H1 (cell line): ENCODE measurements around the gene NFIA. TPM values are rescaled to one million over a fixed set of nuclear protein-coding genes. Genes with fewer than 3 reads are reported as not detected.

Experiments
- CTCF ChIA-PET: fragments of 300-600 bp; sonication (Branson Sonifier 250); formaldehyde crosslinking; loops from one replicate; lab custom pipeline; 2021; ENCODE audit not compliant: partially characterized antibody; lab: Charles Lee
- POLR2A ChIA-PET: fragments of 300-600 bp; sonication (Branson Sonifier 250); formaldehyde crosslinking; loops from one replicate; lab custom pipeline; 2021; ENCODE audit warnings: inconsistent platforms; ENCODE audit not compliant: partially characterized antibody; lab: Charles Lee
- DNase-seq, 2 experiments: peaks; one replicate each; pipeline versions ENCODE4 v3.0.0 to v3.0.0-alpha.2; 2010 to 2022; ENCODE audit warnings: low spot score in 2 of 2, low read depth in 1 of 2, mixed read lengths in 1 of 2
- FAIRE-seq: peaks from 2 replicates; lab custom pipeline; 2011; peaks lifted over from hg19 to GRCh38; lab: Jason Lieb, UNC
- H2AFZ ChIP-seq: 2 replicates; pipeline ENCODE4 v1.8.1; 2012; ENCODE audit warnings: low read length, inconsistent platforms
- H2AK5ac ChIP-seq: 2 replicates; pipeline ENCODE4 v1.6.1; 2013; ENCODE audit warnings: low read depth, low read length
- H2BK120ac ChIP-seq: replicated peaks from 2 replicates; pipeline ENCODE3; 2013; ENCODE audit warnings: low read depth, low read length, inconsistent platforms
- H2BK12ac ChIP-seq: 2 replicates; pipeline ENCODE4 v1.6.1; 2013; ENCODE audit warnings: low read depth, low read length
- H2BK15ac ChIP-seq: 2 replicates; pipeline ENCODE4 v1.6.1; 2013; ENCODE audit warnings: low read length
- H2BK20ac ChIP-seq: 2 replicates; pipeline ENCODE4 v1.6.1; 2013; ENCODE audit warnings: low read length
- H2BK5ac ChIP-seq: 2 replicates; pipeline ENCODE4 v1.6.1; 2013; ENCODE audit warnings: low read depth, low read length
- H3K14ac ChIP-seq: 2 replicates; pipeline ENCODE4 v1.6.1; 2013; ENCODE audit warnings: inconsistent platforms; ENCODE audit not compliant: insufficient read length
- H3K18ac ChIP-seq: 2 replicates; pipeline ENCODE4 v1.6.1; 2013; ENCODE audit warnings: low read length; ENCODE audit errors: extremely low read depth
- H3K23ac ChIP-seq: 2 replicates; pipeline ENCODE4 v1.6.1; 2013; ENCODE audit warnings: inconsistent platforms; ENCODE audit not compliant: insufficient read length
- H3K23me2 ChIP-seq: 2 replicates; pipeline ENCODE4 v1.6.1; 2013; ENCODE audit warnings: low read depth, low read length
- H3K27ac ChIP-seq: 2 replicates; pipeline ENCODE4 v1.6.1; 2011; ENCODE audit warnings: low read depth, low read length, inconsistent platforms
- H3K27me3 ChIP-seq, 4 experiments: replicated peaks in 1 of 4; 1 replicate in 1 of 4; 2 replicates in 3 of 4; pipeline versions ENCODE4 v1.6.1 to v1.8.1; 2011 to 2013; ENCODE audit warnings: low read length in 3 of 4, mild to moderate bottlenecking in 3 of 4, inconsistent platforms in 2 of 4, mixed read lengths in 2 of 4, moderate library complexity in 1 of 4; ENCODE audit not compliant: control insufficient read depth in 3 of 4, insufficient read depth in 3 of 4; ENCODE audit errors: extremely low read depth in 1 of 4
- H3K36me3 ChIP-seq, 4 experiments: 2 replicates each; pipeline versions ENCODE4 v1.6.1 to v1.8.1; 2011 to 2013; ENCODE audit warnings: mild to moderate bottlenecking in 4 of 4, low read length in 3 of 4, moderate library complexity in 2 of 4, control low read depth in 1 of 4, inconsistent platforms in 1 of 4; ENCODE audit not compliant: insufficient read depth in 4 of 4, control insufficient read depth in 2 of 4
- H3K4ac ChIP-seq: replicated peaks from 2 replicates; pipeline ENCODE3; 2013; ENCODE audit warnings: low read length, low read depth, mixed read lengths, inconsistent platforms; ENCODE audit not compliant: insufficient read length
- H3K4me1 ChIP-seq, 4 experiments: replicated peaks in 1 of 4; 1 replicate in 1 of 4; 2 replicates in 3 of 4; pipeline versions ENCODE4 v1.6.1 to v1.8.1; 2011 to 2013; ENCODE audit warnings: low read length in 3 of 4, inconsistent platforms in 2 of 4, mixed read lengths in 1 of 4; ENCODE audit not compliant: insufficient read depth in 4 of 4, control insufficient read depth in 3 of 4
- H3K4me2 ChIP-seq, 2 experiments: 2 replicates each; pipeline versions ENCODE4 v1.6.1 to v1.8.1; 2011 to 2013; ENCODE audit warnings: low read depth in 2 of 2, low read length in 2 of 2, control low read depth in 1 of 2, inconsistent platforms in 1 of 2, mild to moderate bottlenecking in 1 of 2; ENCODE audit not compliant: insufficient read depth in 1 of 2
- H3K4me3 ChIP-seq, 4 experiments: fragments of 200-600, 300-600 bp in 1 of 4; sonication (generic), shearing (Covaris generic), sonication (Bioruptor Twin) in 1 of 4; 2 replicates each; pipeline versions ENCODE4 v1.5.1 to v1.8.1; 2011 to 2016; ENCODE audit warnings: low read length in 4 of 4, low read depth in 3 of 4, control low read depth in 2 of 4, inconsistent platforms in 2 of 4, mild to moderate bottlenecking in 2 of 4, mixed read lengths in 1 of 4, moderate library complexity in 1 of 4; ENCODE audit not compliant: insufficient read depth in 2 of 4; ENCODE audit errors: extremely low read depth in 1 of 4
- H3K56ac ChIP-seq: replicated peaks from 2 replicates; pipeline ENCODE3; 2013; ENCODE audit warnings: low read depth, mild to moderate bottlenecking, mixed read lengths, low read length, inconsistent platforms; ENCODE audit not compliant: insufficient read length
- H3K79me1 ChIP-seq: 2 replicates; pipeline ENCODE4 v1.6.1; 2013; ENCODE audit warnings: low read depth, low read length, control low read depth
- H3K79me2 ChIP-seq, 2 experiments: 2 replicates each; pipeline versions ENCODE4 v1.6.1 to v1.8.1; 2012 to 2013; ENCODE audit warnings: low read length in 2 of 2, mild to moderate bottlenecking in 2 of 2, inconsistent platforms in 1 of 2; ENCODE audit not compliant: insufficient read depth in 2 of 2, control insufficient read depth in 1 of 2
- H3K9ac ChIP-seq, 4 experiments: replicated peaks in 1 of 4; 1 replicate in 1 of 4; 2 replicates in 3 of 4; pipeline versions ENCODE4 v1.6.1 to v1.8.1; 2011 to 2013; ENCODE audit warnings: low read depth in 3 of 4, low read length in 3 of 4, control low read depth in 2 of 4, mild to moderate bottlenecking in 2 of 4, moderate library complexity in 2 of 4, inconsistent platforms in 1 of 4; ENCODE audit errors: extremely low read depth in 1 of 4
- H3K9me3 ChIP-seq, 2 experiments: 2 replicates each; pipeline versions ENCODE4 v1.6.1 to v1.8.1; 2012 to 2013; ENCODE audit warnings: mild to moderate bottlenecking in 2 of 2, moderate library complexity in 2 of 2, control low read depth in 1 of 2, inconsistent platforms in 1 of 2, low read depth in 1 of 2, low read length in 1 of 2, mixed read lengths in 1 of 2; ENCODE audit not compliant: insufficient read depth in 2 of 2
- H4K20me1 ChIP-seq, 2 experiments: replicated peaks in 1 of 2; 2 replicates each; pipeline versions ENCODE3 to v1.8.1; 2011 to 2013; ENCODE audit warnings: inconsistent platforms in 2 of 2, low read length in 2 of 2, mild to moderate bottlenecking in 1 of 2; ENCODE audit not compliant: insufficient read depth in 2 of 2, control insufficient read depth in 1 of 2
- H4K5ac ChIP-seq: 2 replicates; pipeline ENCODE4 v1.6.1; 2013; ENCODE audit warnings: low read length, low read depth, mixed read lengths, inconsistent platforms; ENCODE audit not compliant: insufficient read length
- H4K8ac ChIP-seq: 2 replicates; pipeline ENCODE4 v1.8.0; 2013; ENCODE audit warnings: mild to moderate bottlenecking, moderate library complexity, low read length, inconsistent platforms; ENCODE audit not compliant: insufficient read depth; ENCODE audit errors: extremely low read depth
- H4K91ac ChIP-seq: replicated peaks from 2 replicates; pipeline ENCODE3; 2013; ENCODE audit warnings: low read length, mixed read lengths, inconsistent platforms; ENCODE audit not compliant: insufficient read length
- CEBPB ChIP-seq: IDR thresholded peaks from 2 replicates; pipeline ENCODE4 v1.6.1; 2012; ENCODE audit warnings: low read depth, low read length
- CHD1 ChIP-seq: IDR thresholded peaks from 2 replicates; pipeline ENCODE4 v1.6.1; 2012; ENCODE audit warnings: low read depth, low read length, improper control_type of control experiment
- CTBP2 ChIP-seq: IDR thresholded peaks from 2 replicates; pipeline ENCODE4 v1.7.0; 2011; ENCODE audit warnings: borderline replicate concordance, mild to moderate bottlenecking, moderate library complexity, mixed read lengths, low read length; ENCODE audit not compliant: insufficient read depth, insufficient read length
- MAFK ChIP-seq: IDR thresholded peaks from 2 replicates; pipeline ENCODE4 v1.6.1; 2012; ENCODE audit warnings: low read depth, mild to moderate bottlenecking, improper control_type of control experiment, low read length
- RFX5 ChIP-seq: IDR thresholded peaks from 2 replicates; pipeline ENCODE4 v1.6.1; 2011; ENCODE audit warnings: low read depth, low read length, improper control_type of control experiment, borderline replicate concordance
- TCF12 ChIP-seq: IDR thresholded peaks from 2 replicates; pipeline ENCODE4 v1.6.1; 2011; ENCODE audit warnings: low read depth, mild to moderate bottlenecking, low read length
- ZNF274 ChIP-seq: IDR thresholded peaks from 2 replicates; pipeline ENCODE4 v1.7.0; 2012; ENCODE audit warnings: low read length, borderline replicate concordance; ENCODE audit errors: extremely low read depth
- WGBS, 2 experiments: shearing (Covaris generic) in 1 of 2; methylation state at CpG; one replicate each; pipeline versions ENCODE4 v1.1.6 to v1.1.7; 2013 to 2015; ENCODE audit warnings: low lambda C conversion rate in 2 of 2, mixed read lengths in 2 of 2, inconsistent platforms in 1 of 2, low coverage in 1 of 2, missing lambda C conversion rate in 1 of 2; ENCODE audit not compliant: insufficient replicate concordance in 2 of 2, insufficient coverage in 1 of 2, insufficient read length in 1 of 2; ENCODE audit errors: extremely low coverage in 1 of 2, missing lambda C conversion rate in 1 of 2; 5-methylcytosine and 5-hydroxymethylcytosine counted together
- polyA plus RNA-seq, 7 experiments: library from polyadenylated mRNA; depleted of rRNA in 3 of 7; stranded (reverse) in 5 of 7; unstranded in 2 of 7; fragments of >200 nt in 5 of 7; fragments of 200-250 nt in 2 of 7; gene quantifications; 1 replicate in 5 of 7; 2 replicates in 1 of 7; 4 replicates in 1 of 7; pipeline versions ENCODE4 v1.2.1 to v1.2.3, GENCODE V29; 2011 to 2013; ENCODE audit warnings: missing spikeins in 2 of 7, mixed read lengths in 2 of 7
- total RNA-seq: library from RNA; stranded (reverse); fragmentation: NEBNext Ultra II Directional; extraction: Animal tissue kit (Norgen Biotek cat#: 25700); gene quantifications from 2 replicates; pipeline ENCODE4 v1.2.1, GENCODE V29; 2021

The NFIA gene
- total and polyA plus RNA-seq, 2 of the 8 experiments (the other 6 are each of a cell fraction or from before 2014, with no cell fraction given) = 1.8 to 2.3 TPM

DNA sequence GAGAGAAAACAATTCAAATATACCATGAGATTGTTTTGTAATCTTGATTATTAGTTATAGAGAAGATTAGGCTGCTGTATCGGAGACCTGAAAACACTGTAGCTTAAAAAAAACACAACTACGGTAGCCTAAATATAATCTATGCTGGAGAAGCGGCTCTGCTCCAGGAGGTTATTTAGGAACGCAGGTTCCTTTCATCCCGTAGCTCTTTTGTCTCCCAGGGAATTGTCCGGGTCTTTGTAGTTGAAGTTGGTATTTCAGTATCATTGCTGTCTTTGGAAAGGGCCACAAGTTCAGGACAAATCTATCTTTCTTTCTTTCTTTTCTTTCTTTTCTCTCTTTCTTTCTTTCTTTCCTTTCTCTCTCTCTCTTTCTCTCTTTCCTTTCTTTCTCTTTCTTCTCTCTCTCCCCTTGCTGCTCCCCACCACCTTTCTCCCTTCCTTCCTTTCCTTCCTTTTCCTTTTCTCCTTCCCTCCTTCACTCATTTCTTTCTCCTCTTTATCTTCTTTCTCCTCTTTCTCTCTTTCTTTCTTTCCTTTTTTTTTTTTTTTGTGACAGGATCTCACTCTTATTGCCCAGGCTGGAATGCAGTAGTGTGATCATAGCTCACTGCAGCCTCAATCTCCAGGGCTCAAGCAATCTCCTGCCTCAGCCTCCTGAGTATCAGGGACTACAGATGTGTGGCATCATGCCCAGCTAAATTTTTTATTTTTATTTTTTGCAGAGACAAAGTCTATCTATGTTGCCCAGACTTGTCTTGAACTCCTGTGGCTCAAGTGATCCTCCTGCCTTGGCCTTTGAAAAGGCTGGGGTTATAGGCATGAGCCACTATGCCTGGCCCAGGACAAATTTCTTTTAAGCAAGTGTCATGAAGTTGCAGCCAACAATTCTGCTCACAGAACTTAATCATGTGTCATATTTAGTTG lies 10.9 kb upstream of the NFIA start:
- Histone ChIP-seq H3K4me3 (no peak overlapping the region), H4K5ac (no peak overlapping the region), H3K23me2 (no peaks in the 10 kb centered on the region), H2BK12ac (no peak overlapping the region), H2BK5ac (no peak overlapping the region), H3K18ac (no peak overlapping the region), H4K91ac (no peak overlapping the region), H4K8ac (no peak overlapping the region), H2BK20ac (no peak overlapping the region), H2BK120ac (no peak overlapping the region), H3K4me2 (no peak overlapping the region; a peak in 1 of 4 replicates), H3K27me3 (peaks cover 0 to 3% (median 2%) of the 10 kb centered on the region in 4 experiments; a peak in 4 of 7 replicates), H3K9me3 (no peaks in the 10 kb centered on the region), H3K79me2 (no peaks in the 10 kb centered on the region)
- ChIA-PET POLR2A (interaction anchor here (0.6 to 0.7 kb wide), 2 partner anchors 11 to 70 kb away, joined by 3 to 5 read pairs; partner anchors contain the start of gene NFIA), CTCF (interaction anchor here (0.8 to 1.8 kb wide), 4 partner anchors 8 to 1100 kb away, joined by 3 to 6 read pairs (median 4); no protein-coding TSS in a partner anchor)
- FAIRE-seq = no peak
- WGBS, 2 experiments = 43% methylated on average over 6 of the region's 6 CpGs; no CpG with 5 or more reads in 1 of the 2 experiments
- TF ChIP-seq CHD1 (no peak), RFX5 (no peak), CEBPB (no peak), ZNF274 (no peak), CTBP2 (no peak), MAFK (no peak), TCF12 (no peak)
- TF ChIP-seq, all 59 proteins: peak for 0
- Histone ChIP-seq H3K27ac (no peak overlapping the region), H3K36me3 (no peaks in the 10 kb centered on the region), H3K23ac (no peak overlapping the region), H3K79me1 (no peaks in the 10 kb centered on the region), H2AK5ac (no peak overlapping the region), H2AFZ (no peak overlapping the region), H3K4ac (no peak overlapping the region), H3K9ac (no peak overlapping the region), H4K20me1 (no peaks in the 10 kb centered on the region), H2BK15ac (no peak overlapping the region), H3K14ac (no peak overlapping the region), H3K56ac (no peak overlapping the region), H3K4me1 (no peaks in the 10 kb centered on the region)
- DNase-seq = no peak
